HG02763 (cell line): ENCODE measurements around the gene POGZ.
"Not testable (repeated sequence)": the region's sequence is repeated elsewhere in the genome, so short reads cannot be mapped to it uniquely, and the experiment has no call there.

Source experiments
- ATAC-seq: cut with Tn5 transposase; IDR thresholded peaks from one replicate; pipeline ENCODE4 v1.9.1; 2021; ENCODE audit warnings: mild to moderate bottlenecking, moderate library complexity; ENCODE audit not compliant: unreplicated experiment

The POGZ gene

DNA sequence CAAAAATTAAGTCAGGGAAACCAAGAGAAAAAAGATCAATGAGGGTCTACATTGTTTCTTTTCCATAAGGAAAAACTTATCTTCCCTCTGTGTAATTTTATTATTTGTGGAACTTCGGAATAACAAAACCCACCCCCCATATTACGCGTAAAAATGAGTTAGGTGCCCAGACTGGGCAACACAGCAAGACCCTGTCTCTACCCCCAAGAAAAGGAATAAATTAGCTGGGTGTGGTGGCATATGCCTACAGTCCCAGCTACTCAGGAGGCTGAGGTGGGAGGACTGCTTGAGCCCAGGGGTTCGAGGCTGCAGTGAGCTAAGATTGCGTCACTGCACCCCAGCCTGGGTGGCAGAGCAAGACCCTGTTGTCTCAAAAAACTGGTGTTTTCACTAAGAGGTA lies 39.5 kb downstream of the POGZ start:
- no peak for ATAC-seq

DNA sequence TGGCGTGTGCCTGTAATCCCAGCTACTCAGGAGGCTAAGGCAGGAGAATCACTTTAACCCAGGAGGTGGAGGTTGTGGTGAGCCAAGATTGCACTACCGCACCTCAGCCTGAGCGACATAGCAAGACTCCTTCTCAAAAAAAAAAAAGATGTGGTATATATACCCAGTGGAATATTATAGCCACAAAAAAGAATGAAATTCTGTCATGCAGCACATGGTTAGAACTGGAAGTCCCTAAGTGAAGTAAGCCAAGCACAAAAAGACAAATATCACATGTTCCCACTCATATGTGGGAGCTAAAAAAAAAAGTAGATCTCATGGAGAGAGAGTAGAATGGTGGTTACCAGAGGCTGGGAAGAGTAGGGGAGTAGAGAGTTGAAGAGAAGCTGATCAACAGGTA lies 41.2 kb downstream of the POGZ start:
- ATAC-seq: no peak

DNA sequence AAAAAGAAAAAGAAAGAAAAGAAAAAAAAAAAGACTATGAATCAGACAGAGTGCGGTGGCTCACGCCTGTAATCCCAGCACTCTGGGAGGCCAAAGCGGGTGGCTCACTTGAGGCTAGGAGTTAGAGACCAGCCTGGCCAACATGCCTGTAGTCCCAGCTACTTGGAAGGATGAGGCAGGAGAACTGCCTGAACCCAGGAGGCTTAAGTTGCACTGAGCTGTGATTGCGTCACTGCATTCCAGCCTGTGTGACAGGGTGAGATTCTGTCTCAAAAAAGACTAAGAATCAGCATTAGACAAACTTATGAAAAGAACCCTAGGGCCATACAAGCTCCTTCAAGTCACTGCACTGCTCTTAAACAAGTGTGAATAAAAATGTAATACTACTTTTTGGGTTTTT lies 43.1 kb downstream of the POGZ start:
- no peak for ATAC-seq

DNA sequence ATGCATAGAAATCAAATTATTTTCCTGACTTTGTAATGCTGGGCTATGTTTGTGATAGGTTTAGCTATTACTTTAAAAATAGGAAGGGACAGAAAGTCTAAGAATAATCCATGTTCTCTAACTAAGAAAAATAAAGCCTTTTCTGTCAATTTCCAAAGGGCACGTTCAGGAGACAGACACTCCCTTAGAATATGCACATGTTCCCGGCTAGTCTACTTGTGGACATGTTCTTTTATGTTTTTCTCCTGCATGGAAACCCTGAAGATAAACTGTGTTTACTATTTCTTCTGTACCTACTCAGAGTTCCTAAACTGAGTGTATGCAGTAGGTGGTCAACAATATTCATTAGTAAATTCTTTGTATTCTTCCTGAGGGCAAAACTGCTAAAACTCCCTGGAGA lies 47.4 kb downstream of the POGZ start:
- ATAC-seq: no peak

DNA sequence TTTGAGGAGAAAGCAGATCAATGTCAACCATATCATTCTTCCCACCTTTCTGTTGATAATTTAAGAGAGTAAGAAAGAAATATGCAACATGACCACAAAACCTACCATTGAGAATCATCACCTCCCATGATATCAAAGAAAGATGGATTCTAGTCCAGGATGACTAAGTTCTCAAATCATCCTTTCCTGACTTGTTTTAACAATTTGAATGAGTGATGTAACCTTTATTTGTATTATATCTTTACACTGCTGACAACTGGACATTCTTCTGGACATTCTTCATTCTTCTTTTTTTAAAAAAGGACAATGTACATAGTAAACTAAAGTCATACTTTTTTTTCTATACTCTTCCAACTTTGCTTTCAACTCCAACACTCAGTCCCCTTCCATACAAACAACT lies 50.4 kb downstream of the POGZ start:
- no peak for ATAC-seq

DNA sequence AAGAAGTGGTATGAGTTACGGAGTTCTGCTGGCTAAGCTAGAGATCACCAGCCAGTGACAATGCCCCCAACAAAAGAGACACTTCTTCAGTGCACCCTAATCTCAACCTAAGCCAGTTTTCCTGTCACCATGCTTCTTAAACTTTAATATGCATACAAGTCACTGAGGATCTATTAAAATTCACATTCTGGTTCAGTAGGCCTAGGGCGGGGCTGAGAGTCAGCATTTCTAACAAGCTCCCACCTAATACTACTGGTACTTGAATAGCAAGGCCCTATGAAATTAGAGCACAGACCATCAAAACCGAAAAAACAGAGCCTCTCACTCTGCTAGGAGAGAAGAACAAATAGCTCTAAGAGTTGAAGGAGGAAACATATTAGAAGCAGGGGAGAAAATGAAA lies 52.0 kb downstream of the POGZ start:
- ATAC-seq: no peak

DNA sequence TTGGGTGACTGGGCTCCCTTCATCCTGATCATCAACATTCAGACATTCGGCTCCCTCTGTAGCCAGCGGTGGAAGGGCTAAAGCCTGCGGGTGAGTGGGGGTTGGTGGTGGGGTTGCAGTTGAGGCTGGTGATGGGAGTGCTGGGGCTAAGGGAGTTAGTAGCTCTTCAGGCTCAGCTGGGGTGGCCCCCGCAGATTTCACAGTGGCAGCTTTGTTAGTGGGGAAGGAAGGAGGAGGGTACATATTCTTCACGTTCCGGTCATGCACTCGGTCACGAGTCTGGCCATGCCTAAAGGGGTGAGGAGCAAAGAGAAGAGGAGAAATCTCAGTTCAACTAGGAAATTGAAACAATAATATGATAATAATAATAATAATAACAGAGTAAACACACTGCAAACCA lies 53.1 kb downstream of the POGZ start:
- ATAC-seq: no peak

DNA sequence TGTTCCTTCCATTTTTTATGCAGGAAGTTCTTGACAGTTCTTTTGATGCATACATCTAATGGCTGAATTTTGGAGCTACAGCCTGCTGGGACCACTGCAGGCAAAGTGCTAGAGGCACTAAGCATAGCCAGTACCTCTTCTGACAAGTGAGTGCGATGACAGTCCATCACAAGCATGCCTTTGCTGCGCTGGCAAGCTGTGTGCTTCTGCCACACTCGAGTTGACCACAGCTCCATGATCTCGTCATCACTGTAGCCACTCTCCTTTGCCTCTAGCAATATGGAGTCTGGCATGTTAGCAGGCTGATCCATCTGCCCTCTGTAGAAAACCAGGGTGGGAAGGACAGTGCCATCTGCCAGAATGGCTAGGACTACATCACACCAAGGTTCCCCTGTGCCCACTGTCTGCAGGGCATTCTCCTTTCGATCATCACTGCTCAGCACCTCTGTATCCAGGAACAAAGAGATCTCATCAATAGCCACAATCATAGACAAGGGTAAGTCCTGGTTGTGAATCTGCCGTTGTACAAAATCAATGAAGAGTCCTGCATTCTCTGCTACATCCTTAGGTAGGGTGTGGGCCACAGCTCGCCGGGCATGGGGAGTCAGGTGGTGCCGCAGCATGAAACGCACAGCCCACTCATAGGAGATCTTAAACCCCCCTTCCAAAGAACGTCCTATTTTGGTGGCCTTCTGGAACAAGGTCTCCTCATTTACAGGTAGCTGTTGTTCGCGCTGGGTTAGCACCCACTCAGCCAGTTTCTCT lies 53.9 kb downstream of the POGZ start:
- ATAC-seq: no peak

DNA sequence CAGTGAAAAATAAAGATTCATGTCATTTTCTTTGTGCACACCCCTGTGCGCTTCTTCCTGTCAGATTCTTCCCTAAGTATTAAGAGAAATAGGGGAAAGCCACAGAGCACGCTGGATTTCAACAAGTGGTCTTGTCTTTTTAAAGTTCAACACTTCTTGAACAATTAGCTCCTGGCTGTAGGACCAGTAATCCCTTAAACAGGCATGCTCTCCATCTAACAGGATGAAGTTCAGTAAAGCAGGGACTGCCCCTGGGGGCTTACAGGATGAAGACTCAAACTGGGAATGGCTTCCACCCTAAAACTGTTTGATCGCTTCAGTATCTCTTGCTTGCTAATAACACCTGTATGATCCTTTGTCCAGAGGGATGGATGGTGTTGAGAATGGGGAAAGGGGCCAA lies 55.7 kb downstream of the POGZ start:
- ATAC-seq: no peak

DNA sequence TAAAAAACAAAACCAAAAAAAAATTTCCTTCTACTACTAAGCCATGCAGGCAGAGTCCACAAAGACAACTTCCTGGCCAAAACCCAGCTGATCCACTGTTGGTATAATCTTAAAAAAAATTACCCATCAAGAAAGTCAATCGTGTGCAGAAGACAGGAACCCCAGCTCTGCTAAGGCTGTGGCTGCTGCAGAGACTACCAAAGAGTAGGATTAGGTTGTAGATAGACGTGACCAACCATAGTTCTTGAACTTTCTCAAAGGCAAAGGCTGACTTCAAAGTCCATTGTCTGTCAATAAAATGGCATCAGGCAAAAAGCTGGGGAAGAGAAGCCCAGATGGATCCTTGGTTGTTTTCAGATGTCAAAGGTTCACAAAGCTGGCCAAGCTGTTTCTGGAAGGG lies 56.5 kb downstream of the POGZ start:
- ATAC-seq: no peak

DNA sequence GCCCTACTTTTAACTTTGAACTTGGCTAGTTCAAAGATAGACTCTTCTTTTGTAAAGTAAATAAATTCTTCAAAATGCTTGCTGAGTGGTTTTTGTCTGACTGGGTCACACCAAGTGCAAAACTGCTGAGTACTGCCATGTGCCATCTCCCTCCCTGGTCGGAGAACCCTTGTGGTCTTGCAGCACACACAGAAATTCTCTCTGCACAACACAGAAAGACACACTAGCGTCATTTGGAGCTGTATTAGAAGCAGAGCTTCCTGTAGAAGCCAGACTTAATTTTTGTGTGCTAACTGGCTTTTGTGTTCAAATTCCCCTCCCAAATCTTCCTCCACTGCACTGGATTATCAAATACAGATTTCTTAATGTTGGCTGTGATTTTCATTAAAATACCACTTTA lies 57.4 kb downstream of the POGZ start:
- no peak for ATAC-seq

DNA sequence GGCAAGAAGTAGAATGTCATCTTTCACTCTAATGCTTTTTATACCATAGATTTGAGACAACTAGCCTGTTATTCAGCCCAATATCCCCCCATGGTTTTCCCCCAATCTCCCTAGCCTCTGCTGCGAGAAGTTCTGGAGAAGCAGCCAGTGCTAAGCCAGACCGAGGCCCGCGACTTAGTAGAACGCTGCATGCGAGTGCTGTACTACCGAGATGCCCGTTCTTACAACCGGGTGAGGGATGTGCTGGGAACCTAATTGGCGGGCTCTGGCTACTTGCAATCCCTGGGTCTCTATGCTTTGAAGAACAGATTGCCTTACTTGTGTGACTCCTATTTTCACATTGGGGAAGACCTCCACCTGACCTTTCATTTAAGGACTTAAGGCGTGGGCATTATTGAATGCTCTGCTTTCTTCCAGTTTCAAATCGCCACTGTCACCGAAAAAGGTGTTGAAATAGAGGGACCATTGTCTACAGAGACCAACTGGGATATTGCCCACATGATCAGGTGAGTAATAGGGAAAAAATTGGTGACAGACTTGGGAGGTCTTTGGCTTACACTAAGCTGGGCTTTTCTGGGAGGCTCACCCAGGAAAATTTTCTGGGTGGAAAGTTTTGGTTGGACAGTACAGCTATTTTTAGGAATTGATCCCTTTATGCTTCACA lies 58.0 kb downstream of the POGZ start:
- ATAC-seq: no peak

DNA sequence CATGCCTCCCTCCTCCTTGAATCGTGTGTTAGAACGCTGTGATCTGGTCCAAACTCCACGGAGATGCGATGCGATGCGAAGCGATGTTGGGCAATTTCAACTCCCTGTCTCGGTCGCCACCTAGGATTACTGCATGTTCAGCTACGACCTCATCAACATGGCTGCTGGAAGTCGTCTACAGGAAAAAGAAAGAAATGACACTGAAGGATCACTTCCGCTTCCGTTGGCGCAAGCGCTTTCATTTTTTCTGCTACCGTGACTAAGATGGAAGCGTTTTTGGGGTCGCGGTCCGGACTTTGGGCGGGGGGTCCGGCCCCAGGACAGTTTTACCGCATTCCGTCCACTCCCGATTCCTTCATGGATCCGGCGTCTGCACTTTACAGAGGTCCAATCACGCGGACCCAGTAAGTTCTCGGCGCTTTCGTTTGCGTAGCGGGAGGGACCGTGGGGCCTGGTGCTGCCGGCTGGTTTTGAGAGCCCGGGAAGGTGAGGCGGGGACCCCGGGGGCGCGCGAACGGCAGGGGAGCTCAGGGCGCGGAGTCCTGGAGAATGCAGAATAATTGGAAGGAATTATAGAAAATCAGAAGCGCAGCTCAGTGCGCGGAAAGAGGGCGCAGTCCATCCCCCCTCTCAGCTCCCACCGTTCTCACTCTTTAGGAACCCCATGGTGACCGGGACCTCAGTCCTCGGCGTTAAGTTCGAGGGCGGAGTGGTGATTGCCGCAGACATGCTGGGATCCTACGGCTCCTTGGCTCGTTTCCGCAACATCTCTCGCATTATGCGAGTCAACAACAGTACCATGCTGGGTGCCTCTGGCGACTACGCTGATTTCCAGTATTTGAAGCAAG lies 59.7 kb downstream of the POGZ start, which contains the start of gene PSMB4:
TSS of gene PSMB4 (plus strand) at position 250 of the 848 bp plus-strand sequence. CDS start at position 265, 15 bp downstream.
- ATAC-seq: peak; percentile 80

DNA sequence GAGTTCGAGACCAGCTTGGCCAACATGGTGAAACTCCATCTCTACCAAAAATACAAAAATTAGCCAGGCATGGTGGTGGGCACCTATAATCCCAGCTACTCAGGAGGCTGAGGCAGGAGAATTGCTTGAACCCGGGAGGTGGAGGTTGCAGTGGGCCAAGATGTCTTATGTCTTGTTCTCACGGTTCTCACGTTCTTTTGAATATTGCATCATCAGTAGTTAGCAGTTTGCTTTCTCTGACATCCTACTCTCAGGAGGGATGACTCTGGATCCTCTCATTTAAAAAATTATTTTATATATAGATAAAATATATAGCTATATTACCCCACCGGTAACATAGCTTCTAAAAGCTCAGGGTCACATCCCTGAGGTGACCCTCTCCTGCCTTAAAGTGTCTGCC lies 63.0 kb downstream of the POGZ start:
- ATAC-seq: not testable (repeated sequence)

DNA sequence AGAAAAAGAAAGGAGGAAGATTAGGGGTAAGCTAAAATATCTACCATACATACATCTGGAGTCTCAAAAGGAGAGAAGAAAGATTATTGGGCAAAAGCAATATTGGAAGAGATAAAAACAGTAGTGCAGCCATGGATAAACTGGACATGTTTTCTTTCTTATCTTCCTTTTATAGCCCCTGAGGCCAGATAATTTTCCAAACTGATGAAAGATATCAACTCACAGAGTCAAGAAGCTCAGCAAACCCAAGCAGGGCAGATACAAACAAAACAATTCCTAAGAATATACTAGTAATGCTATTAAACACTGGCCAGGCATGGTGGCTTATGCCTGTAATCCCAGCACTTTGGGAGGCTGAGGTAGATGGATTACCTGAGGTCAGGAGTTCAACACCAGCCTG lies 65.7 kb downstream of the POGZ start:
- ATAC-seq: no peak

DNA sequence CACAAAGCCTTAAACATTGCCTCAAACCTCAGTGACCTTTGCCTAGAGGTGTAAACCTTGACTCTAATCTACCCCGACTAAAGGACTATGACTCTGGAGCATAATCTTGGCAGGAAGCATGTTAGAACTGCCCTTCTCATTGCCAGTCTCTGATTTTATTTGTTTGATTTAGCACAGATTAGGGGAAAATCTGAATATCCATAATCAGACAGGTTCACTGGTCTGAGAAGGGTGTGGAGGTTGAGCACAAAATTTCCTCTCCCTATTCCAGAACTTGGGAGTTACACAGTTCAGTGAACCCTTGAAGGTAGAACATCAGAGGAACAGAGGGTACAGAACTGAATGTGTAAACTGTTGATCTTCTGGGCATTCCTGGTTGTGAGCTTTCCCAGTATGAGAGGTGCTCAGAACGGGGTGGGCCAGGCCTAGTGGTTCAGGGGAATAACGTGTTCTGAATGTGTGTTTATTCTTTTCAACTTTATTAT lies 68.2 kb downstream of the POGZ start:
- ATAC-seq: no peak

DNA sequence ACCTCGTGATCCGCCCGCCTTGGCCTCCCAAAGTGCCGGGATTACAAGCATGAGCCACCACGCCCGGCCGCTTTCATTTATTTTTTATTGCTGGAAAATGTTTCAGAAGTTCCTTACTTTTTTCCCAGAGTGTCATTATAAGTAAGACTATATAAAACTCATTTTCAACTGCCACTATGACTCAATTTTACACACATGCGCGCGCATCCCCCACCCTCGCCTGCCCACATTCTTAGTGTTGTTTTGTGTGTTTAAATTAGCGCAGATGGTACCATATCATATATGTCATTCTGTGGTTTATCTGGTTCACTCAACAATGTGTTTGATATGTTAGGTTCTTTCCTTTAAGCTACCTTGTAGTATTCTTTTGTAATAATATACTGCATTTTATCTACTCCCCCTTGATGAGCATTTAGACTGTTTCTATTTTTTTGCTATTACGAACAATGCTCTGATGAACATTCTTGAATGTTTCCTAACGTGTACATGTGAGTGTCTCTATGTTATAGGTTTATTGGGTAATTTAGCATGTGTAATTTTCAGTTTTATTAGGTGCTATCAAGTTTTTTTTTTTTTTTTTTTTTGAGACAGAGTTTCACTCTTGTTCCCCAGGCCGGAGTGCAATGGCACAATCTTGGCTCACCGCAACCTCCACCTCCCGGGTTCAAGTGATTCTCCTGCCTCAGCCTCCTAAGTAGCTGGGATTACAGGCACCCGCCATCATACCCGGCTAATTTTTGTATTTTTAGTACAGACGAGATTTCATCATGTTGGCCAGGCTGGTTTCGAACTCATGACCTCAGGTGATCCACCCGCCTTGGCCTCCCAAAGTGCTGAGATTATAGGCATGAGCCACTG lies 68.8 kb downstream of the POGZ start:
- ATAC-seq: not testable (repeated sequence)

DNA sequence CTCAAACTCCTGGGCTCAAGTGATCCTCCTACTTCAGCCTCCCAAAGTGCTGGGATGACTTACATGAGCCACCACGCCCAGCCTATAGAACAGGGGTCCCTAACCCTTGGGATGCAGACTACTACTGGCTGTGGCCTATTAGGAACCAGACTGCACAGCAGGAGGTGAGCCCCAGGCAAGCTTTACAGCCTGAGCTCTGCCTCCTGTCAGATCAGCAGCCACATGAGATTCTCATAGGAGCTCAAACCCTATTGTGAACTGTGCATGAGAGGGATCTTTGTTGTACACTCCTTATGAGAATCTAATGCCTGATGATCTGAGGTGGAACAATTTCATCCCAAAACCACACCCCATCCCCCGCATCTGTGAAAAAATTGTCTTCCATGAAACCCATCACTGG lies 73.3 kb downstream of the POGZ start:
- no peak for ATAC-seq

DNA sequence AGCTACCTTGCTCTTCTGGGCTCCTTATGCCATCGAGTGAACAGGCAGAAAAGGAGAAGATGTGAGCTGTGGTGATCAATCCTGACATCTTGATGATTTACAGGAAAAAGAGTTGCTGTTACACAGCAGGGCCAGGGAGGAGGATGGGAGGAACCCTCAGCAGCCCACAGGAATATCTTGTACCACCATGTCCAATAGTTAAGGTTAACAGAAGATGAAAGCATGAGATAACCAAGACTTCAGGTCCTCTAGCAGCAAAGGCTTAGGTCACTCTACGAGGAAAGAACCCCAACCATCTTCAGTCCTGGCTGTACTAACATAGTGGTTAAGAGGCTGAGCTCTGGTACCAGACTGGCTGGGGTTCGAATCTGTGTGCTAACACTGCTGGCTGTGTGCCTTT lies 74.7 kb downstream of the POGZ start:
- ATAC-seq: no peak

DNA sequence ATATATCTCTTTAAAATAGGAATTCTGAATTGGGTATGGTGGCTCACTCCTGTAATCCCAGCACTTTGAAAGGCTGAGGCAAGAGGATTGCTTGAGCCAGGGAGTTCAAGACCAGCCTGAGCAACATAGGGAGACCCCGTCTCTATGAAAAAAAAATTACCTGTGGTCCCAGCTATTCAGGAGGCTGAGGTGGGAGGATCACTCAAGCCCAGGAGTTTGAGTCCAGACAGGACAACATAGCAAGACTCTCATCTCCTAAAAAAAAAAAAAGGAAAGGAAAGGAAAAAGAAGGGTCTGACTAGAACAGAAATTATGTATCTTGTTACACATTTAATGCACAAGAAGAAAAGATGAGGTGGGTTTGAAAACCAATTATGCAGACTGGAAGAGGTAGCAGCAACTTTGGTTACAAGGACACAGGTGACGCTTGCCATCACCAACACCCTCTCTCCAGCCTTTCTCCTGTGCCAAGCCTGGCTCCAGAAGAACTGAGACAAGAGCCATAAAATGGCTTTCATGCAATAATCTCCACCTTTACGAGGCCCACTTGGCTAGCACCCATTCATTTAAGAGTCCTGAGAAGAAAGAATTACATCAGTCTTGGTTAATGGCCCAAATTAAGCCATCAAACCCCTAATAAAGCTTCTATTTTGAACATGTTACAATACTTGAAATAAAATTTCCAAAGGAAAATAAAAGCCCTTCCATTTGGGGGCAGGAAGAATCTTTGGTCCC lies 82.0 kb downstream of the POGZ start:
- no peak for ATAC-seq
